Subcutaneous abdominal adipose tissue (tissue), 5 donors: ENCODE data around the gene ALK.

Experiments used
- H3K27ac ChIP-seq: one replicate; pipeline ENCODE4 v1.7.0; 2013; ENCODE audit warnings: low read depth, mild to moderate bottlenecking, inconsistent platforms, low read length, moderate library complexity
- H3K27me3 ChIP-seq, 5 donors: one replicate each; pipeline ENCODE4 v1.7.0; 2013; ENCODE audit warnings: low read length in 5 of 5, inconsistent platforms in 1 of 5; ENCODE audit not compliant: control insufficient read depth in 5 of 5, insufficient read depth in 4 of 5
- H3K36me3 ChIP-seq, 5 donors: one replicate each; pipeline ENCODE4 v1.7.0; 2013; ENCODE audit warnings: low read length in 5 of 5; ENCODE audit not compliant: control insufficient read depth in 5 of 5, insufficient read depth in 5 of 5
- H3K4me1 ChIP-seq, 5 donors: one replicate each; pipeline ENCODE4 v1.7.0; 2013; ENCODE audit warnings: low read length in 5 of 5, mild to moderate bottlenecking in 3 of 5, moderate library complexity in 1 of 5; ENCODE audit not compliant: control insufficient read depth in 5 of 5, insufficient read depth in 5 of 5
- H3K4me3 ChIP-seq, 5 donors: one replicate each; pipeline ENCODE4 v1.7.0; 2013; ENCODE audit warnings: low read length in 5 of 5, low read depth in 1 of 5
- H3K9ac ChIP-seq, 5 donors: one replicate each; pipeline ENCODE4 v1.7.0; 2013; ENCODE audit warnings: low read length in 5 of 5, mild to moderate bottlenecking in 4 of 5, moderate library complexity in 3 of 5
- H3K9me3 ChIP-seq, 5 donors: one replicate each; pipeline ENCODE4 v1.7.0; 2013; ENCODE audit warnings: low read length in 5 of 5; ENCODE audit not compliant: control insufficient read depth in 5 of 5
- donor health status: healthy.
- donor health status: healthy.
- donor health status: healthy.
- donor health status: healthy.
- donor health status: healthy.

ALK gene

GRCh38 chr2:29448096-29448688, 473.2 kb downstream of the ALK start:
- Histone ChIP-seq H3K9ac (no peak overlapping the region), H3K9me3 (no peaks in the 10 kb centered on the region), H3K36me3 (no peaks in the 10 kb centered on the region), H3K27ac (no peak overlapping the region), H3K27me3 (no peaks in the 10 kb centered on the region), H3K4me1 (peaks cover 0 to 14% (median 0%) of the 10 kb centered on the region in 5 donors), H3K4me3 (no peak overlapping the region)

DNA sequence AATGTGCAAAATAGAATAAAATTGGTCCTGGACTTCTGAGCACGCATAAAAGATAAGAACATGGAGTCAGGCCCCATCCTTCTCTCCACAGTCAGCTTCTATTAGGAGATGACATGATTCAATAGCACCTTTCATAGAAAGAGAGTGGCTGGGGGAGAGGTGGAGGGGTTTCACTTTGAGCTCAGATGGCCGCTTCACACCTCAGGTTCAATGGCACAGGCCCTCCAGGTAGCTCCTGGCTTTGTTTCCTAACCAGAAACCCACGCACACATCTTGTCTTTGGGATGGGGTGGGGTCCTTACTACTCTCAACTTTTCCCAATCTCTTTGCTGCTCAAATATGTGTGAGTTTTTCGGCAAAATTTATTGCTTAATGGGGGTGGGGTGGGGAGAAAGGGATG, 473.9 kb downstream of the ALK start:
- H3K9me3 ChIP-seq: no peaks in the 10 kb centered on the region
- no peak overlapping the region for H3K4me3 ChIP-seq
- H3K9ac ChIP-seq: no peak overlapping the region
- H3K4me1 ChIP-seq: peaks cover 0 to 17% (median 0%) of the 10 kb centered on the region in 5 donors
- no peaks in the 10 kb centered on the region for H3K36me3 ChIP-seq
- no peaks in the 10 kb centered on the region for H3K27me3 ChIP-seq
- H3K27ac ChIP-seq: no peak overlapping the region

GRCh38 chr2:29446847-29447246, 474.5 kb downstream of the ALK start:
- Histone ChIP-seq H3K4me1 (peaks cover 0 to 17% (median 0%) of the 10 kb centered on the region in 5 donors), H3K9ac (no peak overlapping the region), H3K36me3 (no peaks in the 10 kb centered on the region), H3K9me3 (no peaks in the 10 kb centered on the region), H3K27ac (no peak overlapping the region), H3K4me3 (no peak overlapping the region), H3K27me3 (no peaks in the 10 kb centered on the region)

DNA sequence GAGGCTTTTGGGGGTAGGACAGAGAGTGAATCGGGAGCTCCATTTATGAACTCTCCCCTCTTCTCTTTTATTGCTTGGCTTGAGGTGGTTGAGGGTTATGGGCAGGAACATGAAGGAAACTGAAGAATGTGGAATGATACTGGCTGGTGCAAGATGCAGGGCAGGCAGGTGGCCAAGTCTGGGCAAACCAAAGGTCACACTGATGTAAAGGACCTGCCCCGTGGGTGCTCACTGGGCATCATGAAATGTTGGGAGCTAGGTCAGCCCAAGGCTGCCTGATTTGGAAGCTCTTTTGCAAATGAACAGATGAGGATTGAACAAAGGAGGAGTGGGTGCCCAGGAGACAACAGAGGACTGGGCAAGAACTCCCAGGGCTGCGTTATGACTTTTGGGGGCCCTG, 477.2 kb downstream of the ALK start:
- Histone ChIP-seq H3K4me1 (peaks cover 0 to 17% (median 0%) of the 10 kb centered on the region in 5 donors), H3K36me3 (no peaks in the 10 kb centered on the region), H3K9ac (no peak overlapping the region), H3K27ac (no peak overlapping the region), H3K9me3 (no peaks in the 10 kb centered on the region), H3K4me3 (no peak overlapping the region), H3K27me3 (no peaks in the 10 kb centered on the region)

DNA sequence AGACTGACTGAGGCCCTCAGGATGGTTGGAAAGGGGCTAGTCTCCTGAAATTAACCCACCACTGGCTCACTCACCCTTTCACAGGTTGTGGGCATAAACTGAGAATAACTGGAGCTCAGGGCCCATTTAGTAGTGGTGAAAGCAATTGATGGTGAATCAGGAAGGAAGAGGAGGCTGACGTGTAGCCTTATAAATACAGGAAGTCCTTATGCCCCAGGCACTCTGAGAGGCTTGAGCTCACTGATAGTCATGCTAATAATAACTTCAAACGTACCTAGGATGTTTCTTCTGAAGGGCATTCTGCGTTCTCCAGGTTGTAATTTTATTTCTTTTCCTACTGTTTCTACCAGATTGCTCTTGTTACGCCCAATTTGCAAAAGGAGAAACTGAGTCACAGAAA, 477.8 kb downstream of the ALK start:
- Histone ChIP-seq H3K9me3 (no peaks in the 10 kb centered on the region), H3K4me1 (peaks cover 0 to 17% (median 0%) of the 10 kb centered on the region in 5 donors), H3K27me3 (no peaks in the 10 kb centered on the region), H3K36me3 (no peaks in the 10 kb centered on the region), H3K4me3 (no peak overlapping the region), H3K27ac (no peak overlapping the region), H3K9ac (no peak overlapping the region)

DNA sequence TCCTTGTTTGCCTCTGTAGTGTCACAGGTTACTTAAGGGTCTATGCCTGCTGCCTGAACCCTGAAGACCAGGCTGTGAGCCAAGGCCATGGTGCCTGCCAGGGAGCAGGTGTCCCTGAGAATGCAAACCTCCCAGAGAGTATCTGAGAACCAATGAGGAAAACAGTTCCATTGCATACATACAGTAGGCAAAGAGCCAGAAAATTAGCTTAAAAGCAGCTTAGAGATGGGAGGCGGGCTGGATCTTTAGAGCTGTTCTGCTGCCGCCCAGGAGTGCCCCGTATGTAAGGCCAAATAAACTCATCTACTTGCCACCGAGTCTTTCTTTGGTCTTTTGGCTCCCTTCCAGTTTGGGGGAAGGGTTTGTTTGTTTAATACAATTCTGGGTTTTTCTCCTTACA, 478.2 kb downstream of the ALK start:
- Histone ChIP-seq H3K4me3 (no peak overlapping the region), H3K27me3 (no peaks in the 10 kb centered on the region), H3K4me1 (peaks cover 0 to 14% (median 0%) of the 10 kb centered on the region in 5 donors), H3K9me3 (no peaks in the 10 kb centered on the region), H3K36me3 (no peaks in the 10 kb centered on the region), H3K27ac (no peak overlapping the region), H3K9ac (no peak overlapping the region)

DNA sequence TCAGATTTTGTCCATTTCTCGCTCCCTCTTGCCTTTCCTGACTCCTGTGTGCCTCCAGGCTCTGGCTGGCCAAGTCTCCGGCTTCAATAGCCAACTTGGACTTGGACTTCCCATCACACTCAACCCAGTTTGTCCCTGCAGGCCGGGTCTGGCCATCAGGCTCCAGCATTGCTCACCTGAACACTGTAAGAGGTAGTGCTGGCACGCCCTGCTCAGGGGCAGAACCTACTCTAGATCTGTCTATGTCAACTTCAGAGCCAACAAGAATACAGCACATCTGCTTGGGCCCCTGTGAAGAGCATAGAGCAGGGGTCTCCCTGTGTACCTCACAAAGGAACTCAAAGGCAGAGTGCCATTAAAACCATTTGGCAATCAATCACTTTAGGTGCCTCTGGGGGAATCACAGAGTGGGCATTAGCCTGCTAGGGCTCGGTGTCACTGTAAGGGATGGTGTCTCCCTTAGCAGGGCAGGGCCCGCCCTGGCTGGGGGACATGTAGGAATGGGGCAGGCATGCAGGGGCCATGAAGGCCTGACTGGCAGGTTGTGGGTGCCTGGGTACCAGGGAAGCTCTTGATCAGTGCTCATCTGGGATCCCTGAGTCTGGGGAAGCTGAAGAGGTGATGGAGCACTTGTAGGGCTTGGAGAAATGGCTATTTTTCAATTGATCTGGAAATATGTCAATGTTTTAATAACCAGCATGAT, 480.3 kb downstream of the ALK start:
- Histone ChIP-seq H3K27ac (no peak overlapping the region), H3K4me1 (peaks cover 0 to 13% (median 0%) of the 10 kb centered on the region in 5 donors), H3K4me3 (no peak overlapping the region), H3K27me3 (no peaks in the 10 kb centered on the region), H3K36me3 (no peaks in the 10 kb centered on the region), H3K9ac (no peak overlapping the region), H3K9me3 (no peaks in the 10 kb centered on the region)

GRCh38 chr2:29433920-29434319, 487.5 kb downstream of the ALK start:
- Histone ChIP-seq H3K27me3 (no peaks in the 10 kb centered on the region), H3K9ac (no peak overlapping the region), H3K9me3 (no peaks in the 10 kb centered on the region), H3K4me1 (no peaks in the 10 kb centered on the region), H3K4me3 (no peak overlapping the region), H3K36me3 (no peaks in the 10 kb centered on the region), H3K27ac (no peak overlapping the region)

GRCh38 chr2:29433128-29433527, 488.3 kb downstream of the ALK start:
- Histone ChIP-seq H3K36me3 (no peaks in the 10 kb centered on the region), H3K9me3 (no peaks in the 10 kb centered on the region), H3K4me1 (no peaks in the 10 kb centered on the region), H3K27ac (no peak overlapping the region), H3K27me3 (no peaks in the 10 kb centered on the region), H3K4me3 (no peak overlapping the region), H3K9ac (no peak overlapping the region)

DNA sequence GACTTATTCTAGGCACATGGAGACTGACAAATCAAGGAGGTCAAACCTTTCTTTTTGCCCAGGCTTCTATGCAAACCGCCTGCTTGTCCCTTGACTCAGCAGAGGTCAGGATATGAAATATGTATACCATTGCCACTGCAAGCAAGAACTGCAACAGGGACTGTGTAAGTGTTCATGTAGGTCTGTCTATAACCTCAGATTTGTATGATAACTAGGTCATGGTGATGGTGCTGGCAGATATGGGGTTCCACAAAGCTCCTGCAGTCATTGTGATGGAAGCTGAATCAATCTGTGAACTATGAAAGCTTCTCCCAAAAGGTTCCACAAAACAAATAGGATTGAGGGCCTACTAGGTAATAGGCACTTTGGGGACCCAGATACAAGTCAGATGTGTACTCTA, 489.9 kb downstream of the ALK start:
- Histone ChIP-seq H3K4me1 (no peaks in the 10 kb centered on the region), H3K27ac (no peak overlapping the region), H3K4me3 (no peak overlapping the region), H3K9ac (no peak overlapping the region), H3K9me3 (no peaks in the 10 kb centered on the region), H3K36me3 (no peaks in the 10 kb centered on the region), H3K27me3 (no peaks in the 10 kb centered on the region)
